ENCODE data around the gene KTN1.

KTN1 gene

DNA sequence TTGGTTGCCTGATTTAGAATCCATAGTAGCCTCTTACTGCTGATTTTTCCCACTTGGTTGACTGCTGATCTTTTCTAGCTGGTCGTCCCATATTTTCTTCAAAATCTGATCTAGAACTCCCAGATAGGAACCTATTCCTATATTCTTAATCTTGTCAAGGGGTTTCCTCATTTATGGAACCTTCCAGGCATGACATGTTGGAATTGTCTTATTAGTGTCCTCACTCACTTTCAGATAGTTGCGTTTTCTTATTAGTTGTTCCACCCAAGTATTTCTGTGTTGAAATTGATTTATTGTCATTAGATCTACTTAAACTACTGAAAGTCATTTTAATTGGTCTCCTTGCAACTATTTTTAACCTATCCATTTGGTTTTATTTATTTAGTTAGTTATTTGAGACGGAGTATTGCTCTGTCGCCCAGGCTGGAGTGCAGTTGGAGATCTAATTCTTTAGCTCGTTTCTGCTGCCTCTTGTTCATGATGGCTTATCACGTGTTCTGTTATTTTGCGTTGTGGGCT is 25.0 kb downstream of the KTN1 start:
- Histone ChIP-seq H3K27me3 (replicated peaks; ENCODE audit: control insufficient read depth, insufficient read depth, low read length) (no peaks in the 10 kb centered on the region), H3K4me3 (replicated peaks; ENCODE audit: low read depth, low read length) (no peak overlapping the region), H3K36me3 (ENCODE audit: control insufficient read depth, insufficient read depth, low read length) (no peaks in the 10 kb centered on the region)
- no peak for TF ChIP-seq CTCF (IDR thresholded peaks at IDR 0.05; ENCODE audit: insufficient read depth, low read length, poor library complexity, severe bottlenecking)
- DNase-seq (ENCODE audit: extremely low read depth, insufficient read length): no peak

- H3K27me3 ChIP-seq (replicated peaks; ENCODE audit: control insufficient read depth, insufficient read depth, low read length): no peaks in the 10 kb centered on the region
- H3K36me3 ChIP-seq (ENCODE audit: control insufficient read depth, insufficient read depth, low read length): no peaks in the 10 kb centered on the region
- no peak for TF ChIP-seq CTCF (IDR thresholded peaks at IDR 0.05; ENCODE audit: insufficient read depth, low read length, poor library complexity, severe bottlenecking)
- H3K4me3 ChIP-seq (replicated peaks; ENCODE audit: low read depth, low read length): no peak overlapping the region
- no peak for DNase-seq (ENCODE audit: extremely low read depth, insufficient read length)
These were observed 25.8 kb downstream of the KTN1 start for GRCh38 chr14:55605793-55606192.

DNA sequence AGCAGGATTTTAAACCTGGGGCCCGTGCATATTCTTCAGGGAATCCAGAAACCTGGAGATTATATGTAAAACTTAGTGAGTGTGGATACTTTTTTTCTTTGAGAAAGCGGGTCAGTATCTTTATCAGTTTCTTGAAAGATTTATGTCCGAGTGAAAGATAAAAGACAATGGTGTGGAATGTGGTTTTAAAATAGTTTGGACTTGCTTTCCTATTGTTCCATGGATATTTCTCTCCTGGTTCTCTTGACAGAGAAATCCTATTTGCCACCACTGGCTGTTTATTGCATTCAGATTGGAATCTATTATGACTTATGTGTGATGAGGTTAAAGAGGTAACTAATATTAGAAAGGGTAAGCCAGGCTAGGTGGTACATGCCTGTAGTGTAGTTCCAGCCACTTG is 27.4 kb downstream of the KTN1 start:
- Histone ChIP-seq H3K36me3 (ENCODE audit: control insufficient read depth, insufficient read depth, low read length) (no peaks in the 10 kb centered on the region), H3K27me3 (replicated peaks; ENCODE audit: control insufficient read depth, insufficient read depth, low read length) (no peaks in the 10 kb centered on the region), H3K4me3 (replicated peaks; ENCODE audit: low read depth, low read length) (no peak overlapping the region)
- no peak for DNase-seq (ENCODE audit: extremely low read depth, insufficient read length)
- TF ChIP-seq CTCF (IDR thresholded peaks at IDR 0.05; ENCODE audit: insufficient read depth, low read length, poor library complexity, severe bottlenecking): no peak

DNA sequence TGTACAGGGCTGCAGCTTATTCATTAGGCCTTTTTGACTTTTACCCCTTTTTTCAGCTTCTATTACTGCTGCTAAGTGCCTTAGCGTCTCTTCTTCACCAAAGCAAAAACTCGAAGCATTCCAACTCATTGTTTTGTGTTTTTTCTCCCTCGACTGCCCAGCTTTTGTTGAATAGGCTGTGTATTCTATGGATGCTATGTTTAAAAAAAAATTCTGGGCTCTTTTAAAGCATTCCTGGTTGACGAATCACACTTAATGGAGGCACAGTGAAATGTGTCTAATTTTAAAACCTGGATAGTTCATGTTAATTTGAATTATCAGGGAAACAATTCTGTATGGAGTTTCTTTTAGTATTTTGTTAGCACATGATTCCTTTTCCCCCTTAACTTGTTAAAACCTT is 29.7 kb downstream of the KTN1 start:
- TF ChIP-seq CTCF (IDR thresholded peaks at IDR 0.05; ENCODE audit: insufficient read depth, low read length, poor library complexity, severe bottlenecking): no peak
- Histone ChIP-seq H3K4me3 (replicated peaks; ENCODE audit: low read depth, low read length) (no peak overlapping the region), H3K36me3 (ENCODE audit: control insufficient read depth, insufficient read depth, low read length) (no peaks in the 10 kb centered on the region; the same call in 1 of the 2 replicates), H3K27me3 (replicated peaks; ENCODE audit: control insufficient read depth, insufficient read depth, low read length) (no peaks in the 10 kb centered on the region)
- no peak for DNase-seq (ENCODE audit: extremely low read depth, insufficient read length)

DNA sequence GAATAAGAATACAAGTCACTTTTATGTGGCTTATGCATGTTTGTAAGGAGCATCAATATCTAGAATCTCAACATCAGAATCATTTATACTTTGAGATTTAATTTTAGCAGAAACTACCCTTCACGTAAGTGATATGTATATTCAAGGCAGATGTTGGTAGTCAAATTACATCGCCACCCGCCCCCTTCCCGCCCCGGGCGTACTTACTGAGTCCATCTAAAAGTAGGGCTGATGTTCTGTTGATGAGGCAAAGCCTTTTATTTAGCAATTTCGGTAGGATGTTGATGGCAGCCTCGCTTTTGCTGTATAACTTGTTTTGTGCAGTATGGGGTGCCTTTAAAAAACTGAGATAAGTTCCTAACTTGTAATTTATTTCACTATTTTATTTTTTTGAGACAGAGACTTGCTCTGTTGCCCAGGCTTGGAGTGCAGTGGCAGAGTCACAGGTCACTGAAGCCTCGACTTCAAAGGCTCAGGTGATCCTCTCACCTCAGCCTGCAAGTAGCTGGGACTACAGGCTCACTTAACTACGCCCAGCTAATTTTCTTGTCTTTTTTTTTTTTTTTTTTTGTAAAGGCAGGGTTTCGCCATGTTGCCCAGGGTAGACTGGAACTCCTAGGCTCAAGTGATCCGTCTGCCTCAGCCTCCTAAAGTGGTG is 30.8 kb downstream of the KTN1 start:
- Histone ChIP-seq H3K27me3 (replicated peaks; ENCODE audit: control insufficient read depth, insufficient read depth, low read length) (no peaks in the 10 kb centered on the region), H3K36me3 (ENCODE audit: control insufficient read depth, insufficient read depth, low read length) (no peaks in the 10 kb centered on the region; the same call in 1 of the 2 replicates), H3K4me3 (replicated peaks; ENCODE audit: low read depth, low read length) (no peak overlapping the region)
- no peak for TF ChIP-seq CTCF (IDR thresholded peaks at IDR 0.05; ENCODE audit: insufficient read depth, low read length, poor library complexity, severe bottlenecking)
- no peak for DNase-seq (ENCODE audit: extremely low read depth, insufficient read length)
